Astrocyte (in vitro differentiated cells and primary cell): ENCODE results near the gene LMBR1L.

Experiments used
- CTCF ChIP-seq: IDR thresholded peaks from 2 replicates; pipeline ENCODE4 v1.5.1; 2011; ENCODE audit warnings: low read depth, mild to moderate bottlenecking, inconsistent platforms, low read length, moderate library complexity; ENCODE audit not compliant: insufficient read depth
- EZH2 ChIP-seq: IDR thresholded peaks from 2 replicates; pipeline ENCODE4 v1.6.1; 2012; ENCODE audit warnings: mild to moderate bottlenecking, low read length, inconsistent platforms; ENCODE audit not compliant: insufficient read depth

GRCh38 chr12:49091836-49092085 lies 18.9 kb downstream of the LMBR1L start:
- no peak for TF ChIP-seq CTCF
- no peak for TF ChIP-seq EZH2
